DMS 273 (cell line): Measurements from ENCODE around the gene SLC10A3.
A peak's percentile ranks its signal among the peaks of the same experiment; 100 is the strongest.

Source experiments
- DNase-seq: peaks from one replicate; lab custom pipeline; 2025; ENCODE audit not compliant: unreplicated experiment; lab: John Stamatoyannopoulos, UW

The SLC10A3 gene

GRCh38 chrX:154484255-154485149, 5.9 kb downstream of the SLC10A3 start:
- no peak for DNase-seq

GRCh38 chrX:154483325-154483724, 7.1 kb downstream of the SLC10A3 start:
- no peak for DNase-seq

- DNase-seq: no peak
Measured at GRCh38 chrX:154482786-154483185, 7.6 kb downstream of the SLC10A3 start.

GRCh38 chrX:154481911-154482601, 8.4 kb downstream of the SLC10A3 start:
- DNase-seq: no peak

GRCh38 chrX:154481195-154481594, 9.2 kb downstream of the SLC10A3 start:
- DNase-seq: no peak

- peak; percentile 93 for DNase-seq
Measured at GRCh38 chrX:154478728-154479622, 11.5 kb downstream of the SLC10A3 start, which contains the start of gene LAGE3. Gene LAGE3 (minus strand): TSS chrX:154479281. CDS start chrX:154478915, 366 bp downstream.

GRCh38 chrX:154477891-154478477, 12.4 kb downstream of the SLC10A3 start:
- DNase-seq: no peak

GRCh38 chrX:154476821-154477220, 13.6 kb downstream of the SLC10A3 start:
- no peak for DNase-seq

GRCh38 chrX:154473683-154474082, 16.7 kb downstream of the SLC10A3 start:
- DNase-seq: no peak

- DNase-seq: no peak
Measured at GRCh38 chrX:154472685-154473632, 17.5 kb downstream of the SLC10A3 start.

GRCh38 chrX:154471839-154472684, 18.4 kb downstream of the SLC10A3 start:
- no peak for DNase-seq

GRCh38 chrX:154470914-154471568, 19.4 kb downstream of the SLC10A3 start:
- no peak for DNase-seq

GRCh38 chrX:154470434-154470833, 20.0 kb downstream of the SLC10A3 start:
- DNase-seq: no peak

- DNase-seq: no peak
Measured at GRCh38 chrX:154469880-154470279, 20.5 kb downstream of the SLC10A3 start.

- DNase-seq: no peak
Measured at GRCh38 chrX:154469114-154469513, 21.3 kb downstream of the SLC10A3 start.

- no peak for DNase-seq
Measured at GRCh38 chrX:154468217-154468616, 22.2 kb downstream of the SLC10A3 start.

- DNase-seq: no peak
Measured at GRCh38 chrX:154467556-154467955, 22.9 kb downstream of the SLC10A3 start.

GRCh38 chrX:154466907-154467306, 23.5 kb downstream of the SLC10A3 start:
- DNase-seq: no peak
